Mucosa of rectum (tissue), 2 donors: ENCODE results near the gene GRWD1.

Experiments
- H3K27ac ChIP-seq, 2 donors: one replicate each; pipeline ENCODE4 v1.7.0; 2013; ENCODE audit warnings: inconsistent platforms in 2 of 2, low read depth in 2 of 2, low read length in 2 of 2
- H3K27me3 ChIP-seq, 2 donors: one replicate each; pipeline ENCODE4 v1.7.0; 2013; ENCODE audit warnings: low read length in 2 of 2; ENCODE audit not compliant: control insufficient read depth in 2 of 2, insufficient read depth in 2 of 2
- H3K36me3 ChIP-seq, 2 donors: one replicate each; pipeline ENCODE4 v1.7.0; 2013; ENCODE audit warnings: low read length in 2 of 2; ENCODE audit not compliant: control insufficient read depth in 2 of 2, insufficient read depth in 2 of 2
- H3K4me1 ChIP-seq, 2 donors: one replicate each; pipeline ENCODE4 v1.7.0; 2013; ENCODE audit warnings: low read length in 2 of 2, mild to moderate bottlenecking in 1 of 2; ENCODE audit not compliant: control insufficient read depth in 2 of 2, insufficient read depth in 2 of 2
- H3K4me3 ChIP-seq, 2 donors: one replicate each; pipeline ENCODE4 v1.7.0; 2013; ENCODE audit warnings: low read length in 2 of 2
- H3K9ac ChIP-seq, 2 donors: one replicate each; pipeline ENCODE4 v1.7.0; 2013; ENCODE audit warnings: low read length in 2 of 2, low read depth in 1 of 2, mild to moderate bottlenecking in 1 of 2
- H3K9me3 ChIP-seq, 2 donors: one replicate each; pipeline ENCODE4 v1.7.0; 2013; ENCODE audit warnings: low read length in 2 of 2; ENCODE audit not compliant: control insufficient read depth in 2 of 2
- donor health status: healthy.
- donor health status: Normal muscosa, but diverticular disease.

The GRWD1 gene

GRCh38 chr19:48454150-48454730 lies 8.5 kb downstream of the GRWD1 start:
- no peaks in the 10 kb centered on the region for H3K27me3 ChIP-seq
- no peak overlapping the region for H3K27ac ChIP-seq
- H3K4me3 ChIP-seq: no peak overlapping the region
- no peaks in the 10 kb centered on the region for H3K9me3 ChIP-seq
- no peak overlapping the region for H3K9ac ChIP-seq
- H3K4me1 ChIP-seq: peaks cover 0 to 9% of the 10 kb centered on the region in 2 donors
- H3K36me3 ChIP-seq: peaks cover 36 to 41% of the 10 kb centered on the region in 2 donors

- peaks cover 30 to 38% of the 10 kb centered on the region in 2 donors for H3K36me3 ChIP-seq
- no peak within 1 kb of the TSS for H3K4me3 ChIP-seq
- peaks cover 0 to 9% of the 10 kb centered on the region in 2 donors for H3K4me1 ChIP-seq
- no peak within 1 kb of the TSS for H3K9ac ChIP-seq
- H3K27me3 ChIP-seq: no peaks in the 10 kb centered on the region
- no peak within 1 kb of the TSS for H3K27ac ChIP-seq
- no peaks in the 10 kb centered on the region for H3K9me3 ChIP-seq
Measured at GRCh38 chr19:48455171-48455907, 9.6 kb downstream of the GRWD1 start, which contains the start of gene KCNJ14. TSS of gene KCNJ14 (plus strand) at chr19:48455574. CDS start at chr19:48461725, 6,151 bp downstream.

- H3K4me1 ChIP-seq: peaks cover 0 to 9% of the 10 kb centered on the region in 2 donors
- no peaks in the 10 kb centered on the region for H3K9me3 ChIP-seq
- H3K9ac ChIP-seq: no peak overlapping the region
- no peak overlapping the region for H3K27ac ChIP-seq
- no peaks in the 10 kb centered on the region for H3K27me3 ChIP-seq
- peaks cover 23 to 31% of the 10 kb centered on the region in 2 donors for H3K36me3 ChIP-seq
- no peak overlapping the region for H3K4me3 ChIP-seq
Measured at GRCh38 chr19:48455908-48456562, 10.3 kb downstream of the GRWD1 start.

- no peak overlapping the region for H3K27ac ChIP-seq
- no peak overlapping the region for H3K4me3 ChIP-seq
- H3K4me1 ChIP-seq: peaks cover 0 to 7% of the 10 kb centered on the region in 2 donors
- H3K36me3 ChIP-seq: peaks cover 18 to 24% of the 10 kb centered on the region in 2 donors
- no peaks in the 10 kb centered on the region for H3K27me3 ChIP-seq
- H3K9me3 ChIP-seq: no peaks in the 10 kb centered on the region
- no peak overlapping the region for H3K9ac ChIP-seq
Measured at GRCh38 chr19:48456864-48457263, 11.1 kb downstream of the GRWD1 start.

- H3K36me3 ChIP-seq: peaks cover 13 to 16% of the 10 kb centered on the region in 2 donors
Measured at GRCh38 chr19:48458016-48458415, 12.2 kb downstream of the GRWD1 start.

GRCh38 chr19:48461651-48461981 lies 15.8 kb downstream of the GRWD1 start:
- H3K36me3 ChIP-seq: peaks cover 0 to 3% of the 10 kb centered on the region in 2 donors
- no peaks in the 10 kb centered on the region for H3K27me3 ChIP-seq
- H3K27ac ChIP-seq: no peak overlapping the region
- no peaks in the 10 kb centered on the region for H3K9me3 ChIP-seq
- no peak overlapping the region for H3K9ac ChIP-seq
- H3K4me3 ChIP-seq: no peak overlapping the region
- no peaks in the 10 kb centered on the region for H3K4me1 ChIP-seq

More at GRCh38 chr19:48458016-48458415, 12.2 kb downstream of the GRWD1 start:
- H3K9ac ChIP-seq: no peak overlapping the region
- H3K9me3 ChIP-seq: no peaks in the 10 kb centered on the region
- no peak overlapping the region for H3K4me3 ChIP-seq
- H3K4me1 ChIP-seq: peaks cover 0 to 1% of the 10 kb centered on the region in 2 donors
- no peaks in the 10 kb centered on the region for H3K27me3 ChIP-seq
- H3K27ac ChIP-seq: no peak overlapping the region

- H3K36me3 ChIP-seq: peaks cover 0 to 3% of the 10 kb centered on the region in 2 donors
- no peak overlapping the region for H3K9ac ChIP-seq
- H3K9me3 ChIP-seq: no peaks in the 10 kb centered on the region
- no peak overlapping the region for H3K27ac ChIP-seq
- no peaks in the 10 kb centered on the region for H3K4me1 ChIP-seq
- H3K27me3 ChIP-seq: no peaks in the 10 kb centered on the region
- H3K4me3 ChIP-seq: no peak overlapping the region
Measured at GRCh38 chr19:48461982-48462655, 16.3 kb downstream of the GRWD1 start.

- no peaks in the 10 kb centered on the region for H3K27me3 ChIP-seq
- H3K9me3 ChIP-seq: no peaks in the 10 kb centered on the region
- H3K9ac ChIP-seq: no peak overlapping the region
Measured at GRCh38 chr19:48465215-48465614, 19.4 kb downstream of the GRWD1 start.

GRCh38 chr19:48466561-48467325 lies 21.0 kb downstream of the GRWD1 start:
- no peaks in the 10 kb centered on the region for H3K27me3 ChIP-seq
- H3K4me3 ChIP-seq: no peak overlapping the region
- H3K4me1 ChIP-seq: peaks cover 8 to 13% of the 10 kb centered on the region in 2 donors
- H3K9ac ChIP-seq: no peak overlapping the region
- H3K9me3 ChIP-seq: no peaks in the 10 kb centered on the region
- peaks cover 13 to 16% of the 10 kb centered on the region in 2 donors for H3K36me3 ChIP-seq
- no peak overlapping the region for H3K27ac ChIP-seq

More at GRCh38 chr19:48465215-48465614, 19.4 kb downstream of the GRWD1 start:
- Histone ChIP-seq H3K4me3 (no peak overlapping the region), H3K27ac (no peak overlapping the region), H3K4me1 (peaks cover 4 to 10% of the 10 kb centered on the region in 2 donors), H3K36me3 (peaks cover 0 to 3% of the 10 kb centered on the region in 2 donors)
